ENCODE results near the gene CCDC69.

CCDC69 gene

GRCh38 chr5:151138114-151138513 is 85.8 kb downstream of the CCDC69 start:
- DNase-seq = no peak

- DNase-seq = no peak
Measured at GRCh38 chr5:151137067-151137825, 86.6 kb downstream of the CCDC69 start.

GRCh38 chr5:151134228-151134627 is 89.7 kb downstream of the CCDC69 start:
- no peak for DNase-seq

GRCh38 chr5:151132963-151133362 is 90.9 kb downstream of the CCDC69 start:
- DNase-seq = no peak

Measured in activated CD4-positive, alpha-beta T cell treated with anti-CD3 and anti-CD28 coated beads for 48 hours (primary cell).